ENCODE results near the gene RELL2.

GRCh38 chr5:141608557-141608956 lies 28.2 kb upstream of the RELL2 start:
- no peak for TF ChIP-seq CTCF (IDR thresholded peaks at IDR 0.05; ENCODE audit: low read length)
- TF ChIP-seq EZH2 (optimal IDR thresholded peaks at IDR 0.05; ENCODE audit: low read depth, low read length): no peak
- no peak for TF ChIP-seq EZH2phosphoT487 (IDR thresholded peaks at IDR 0.05; ENCODE audit: low read length)

Data from MM.1S (cell line).